CD4-positive, alpha-beta T cell treated with Interleukin-6 at 100 ng/mL for 8 hours (primary cell): ENCODE measurements around the gene RHNO1.

Experiments used
- DNase-seq: peaks from one replicate; pipeline ENCODE4 v3.0.0-alpha.2; 2020; ENCODE audit warnings: mixed read lengths, low spot score

RHNO1 gene

GRCh38 chr12:2902272-2902880, 25.4 kb downstream of the RHNO1 start:
- DNase-seq, result no peak

- no peak for DNase-seq
Measured at GRCh38 chr12:2904260-2904659, 27.2 kb downstream of the RHNO1 start.

- no peak for DNase-seq
Measured at GRCh38 chr12:2912216-2912575, 35.2 kb downstream of the RHNO1 start.

DNA sequence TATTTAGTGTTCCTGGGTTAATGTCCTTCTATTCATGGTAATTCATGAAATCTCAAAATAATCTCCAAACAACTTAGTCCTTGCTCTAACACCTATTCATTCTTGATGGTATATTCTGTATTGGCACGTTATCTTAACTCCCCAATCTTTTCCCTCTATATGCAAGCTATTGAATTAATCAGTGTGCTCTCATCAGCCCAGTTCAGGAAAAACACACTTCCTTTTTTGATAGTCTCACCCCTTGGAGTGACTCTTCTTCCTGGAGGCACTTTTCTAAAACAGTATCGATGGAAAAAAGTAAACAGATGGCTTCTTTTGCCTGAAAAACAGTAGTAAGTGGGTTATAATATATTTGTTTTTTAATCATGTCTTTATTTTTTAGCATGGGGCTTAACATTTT, 42.2 kb downstream of the RHNO1 start:
- no peak for DNase-seq

- no peak for DNase-seq
Measured at GRCh38 chr12:2922329-2922728, 45.3 kb downstream of the RHNO1 start.

DNA sequence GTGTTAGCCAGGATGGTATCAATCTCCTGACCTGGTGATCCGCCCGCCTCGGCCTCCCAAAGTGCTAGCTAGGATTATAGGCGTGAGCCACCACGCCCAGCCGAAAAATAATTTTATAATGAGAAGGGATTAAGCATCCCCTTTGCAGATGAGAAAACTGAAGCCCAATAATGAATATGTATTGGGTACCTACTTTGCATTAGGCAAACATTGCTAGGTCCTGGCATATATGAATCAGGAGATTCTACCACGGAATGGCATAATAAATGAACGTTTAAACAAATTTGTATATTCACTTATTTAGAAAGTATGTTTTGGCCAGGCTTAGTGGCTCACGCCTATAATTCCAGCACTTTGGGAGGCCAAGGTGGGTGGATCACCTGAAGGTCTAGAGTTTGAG, 46.0 kb downstream of the RHNO1 start:
- no peak for DNase-seq

DNA sequence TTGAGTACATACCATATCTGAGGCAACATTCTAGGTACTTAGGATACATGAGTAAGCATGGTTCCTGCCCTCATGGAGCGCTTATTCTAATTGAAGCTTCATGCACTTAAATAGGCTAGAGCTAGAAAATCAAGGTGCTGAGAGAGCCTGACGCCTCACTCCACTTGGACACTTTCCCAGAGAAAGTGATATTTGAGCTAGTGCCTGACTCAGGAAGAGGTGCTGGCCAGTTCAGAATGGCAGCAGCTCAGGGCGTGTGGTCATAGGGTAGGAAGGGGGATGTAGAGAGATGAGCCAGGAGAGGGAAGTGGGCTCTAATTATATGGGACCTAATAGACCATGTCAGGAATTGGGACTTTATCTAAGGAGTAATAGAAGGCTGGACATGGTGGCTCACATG, 47.0 kb downstream of the RHNO1 start:
- DNase-seq, result no peak

GRCh38 chr12:2925322-2925995, 48.4 kb downstream of the RHNO1 start:
- DNase-seq, result no peak

DNA sequence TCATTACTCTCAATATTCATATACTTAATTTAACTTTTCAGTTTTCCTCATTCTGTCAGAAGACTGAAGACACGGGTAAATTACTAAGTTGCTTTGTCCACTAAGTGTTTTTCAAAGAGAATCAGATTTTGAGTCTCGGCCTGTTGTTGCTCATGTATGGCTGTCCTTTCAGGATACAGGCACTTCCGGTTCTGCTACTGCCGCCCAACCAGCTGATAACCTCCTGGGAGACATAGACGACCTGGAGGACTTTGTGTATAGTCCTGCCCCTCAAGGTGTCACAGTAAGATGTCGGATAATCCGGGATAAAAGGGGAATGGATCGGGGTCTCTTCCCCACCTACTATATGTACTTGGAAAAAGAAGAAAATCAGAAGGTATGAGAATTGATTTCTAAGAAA, 53.8 kb downstream of the RHNO1 start:
- DNase-seq, result no peak

GRCh38 chr12:2933586-2933985, 56.6 kb downstream of the RHNO1 start:
- no peak for DNase-seq

- DNase-seq, result no peak
Measured at GRCh38 chr12:2934371-2934770, 57.3 kb downstream of the RHNO1 start.

DNA sequence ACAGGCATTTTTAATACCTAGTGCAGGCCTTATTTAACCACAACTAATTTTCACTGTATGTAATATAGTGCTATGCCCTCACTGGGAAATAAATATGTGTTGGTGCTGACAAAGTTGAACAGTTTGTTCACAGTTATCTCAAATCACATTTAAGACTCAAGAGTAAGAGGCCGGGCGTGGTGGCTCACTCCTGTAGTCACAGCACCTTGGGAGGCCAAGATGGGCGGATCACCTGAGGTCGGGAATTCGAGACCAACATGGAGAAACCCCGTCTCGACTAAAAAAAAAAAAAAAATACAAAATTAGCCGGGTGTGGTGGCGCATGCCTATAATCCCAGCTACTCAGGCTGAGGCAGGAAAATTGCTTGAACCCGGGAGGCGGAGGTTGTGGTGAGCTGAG, 59.3 kb downstream of the RHNO1 start:
- DNase-seq, result no peak

DNA sequence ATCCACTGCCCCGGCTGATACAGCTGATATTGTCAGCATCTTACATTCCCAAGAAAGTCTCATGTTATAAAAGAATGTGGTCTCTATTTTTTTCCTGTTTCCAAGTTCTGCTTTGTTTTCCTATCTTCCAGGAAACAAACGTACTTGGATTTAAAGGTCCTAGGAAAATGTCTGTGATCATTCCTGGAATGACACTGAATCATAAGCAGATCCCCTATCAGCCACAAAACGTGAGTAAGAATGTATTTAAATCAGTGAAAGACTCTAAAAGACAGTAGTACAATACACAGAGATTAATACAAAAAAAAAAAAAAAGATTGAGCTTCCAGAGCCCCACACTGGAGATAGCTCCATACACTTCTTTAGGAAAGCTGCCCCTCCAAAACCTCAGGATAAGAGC, 60.5 kb downstream of the RHNO1 start:
- no peak for DNase-seq
